Brain microvascular endothelial cell (primary cell): ENCODE data around the gene TMTC3.

ENCODE experiments used
- DNase-seq: peaks from one replicate; pipeline ENCODE4 v3.0.0-alpha.2; 2020
- H3K27ac ChIP-seq: fragments of 250-450 bp; sonication (Bioruptor Pico); 2 replicates; pipeline ENCODE4 v1.5.1; 2020; ENCODE audit warnings: mild to moderate bottlenecking, moderate library complexity
- H3K27me3 ChIP-seq: fragments of 250-450 bp; sonication (Bioruptor Pico); replicated peaks from 2 replicates; pipeline ENCODE4 v1.5.1; 2020; ENCODE audit warnings: mild to moderate bottlenecking
- H3K36me3 ChIP-seq: fragments of 250-450 bp; sonication (Bioruptor Pico); replicated peaks from 2 replicates; pipeline ENCODE4 v1.5.1; 2020; ENCODE audit warnings: mild to moderate bottlenecking
- H3K4me3 ChIP-seq: 2 replicates; pipeline ENCODE4 v1.5.1; 2011; ENCODE audit warnings: low read depth, mild to moderate bottlenecking, control low read depth, low read length, moderate library complexity
- in situ Hi-C: cut with HindIII; loops from 2 replicates; pipeline ENCODE4 v1.10.0; 2017; ENCODE audit warnings: low sequenced_read_pairs, low pct_ligation_motif_present
- TF ChIP-seq, protein P1 (sequence below): IDR thresholded peaks from 2 replicates; pipeline ENCODE4 v1.5.1; 2011; ENCODE audit warnings: low read depth, mild to moderate bottlenecking, moderate library complexity, low read length, control low read depth, inconsistent platforms; ENCODE audit errors: missing control alignments

Gene TMTC3

DNA sequence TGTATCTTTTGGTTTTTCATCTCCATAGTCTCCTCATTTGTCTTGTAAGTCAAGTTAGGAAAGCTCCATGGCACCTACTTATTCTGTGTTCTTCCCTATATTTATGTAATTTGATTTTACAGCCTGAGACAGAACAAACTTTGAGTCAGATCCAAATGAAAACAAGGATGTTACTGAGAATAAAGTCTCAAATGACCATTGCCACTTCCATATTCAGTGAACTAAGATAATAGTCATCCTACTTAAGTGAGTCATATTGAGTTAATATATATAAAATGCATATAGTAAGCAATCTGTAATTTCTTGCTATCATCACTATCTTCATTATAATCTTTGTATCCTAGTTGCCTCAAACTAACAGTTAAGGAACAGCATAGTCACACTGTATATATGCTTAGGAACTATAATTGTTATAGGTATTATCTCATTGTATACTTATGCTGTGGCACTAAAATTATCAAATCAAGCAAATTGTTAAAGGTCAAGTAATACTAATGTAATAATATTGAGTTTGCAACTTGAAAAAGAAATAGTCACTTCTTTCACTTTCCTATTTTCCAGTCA is 30.8 kb downstream of the TMTC3 start:
- Histone ChIP-seq H3K36me3 (peaks cover 5% of the 10 kb centered on the region), H3K27me3 (no peaks in the 10 kb centered on the region), H3K4me3 (no peak overlapping the region), H3K27ac (peak overlapping the region; percentile 0)
- in situ Hi-C loops = no loop called here
- TF ChIP-seq, protein P1, sequence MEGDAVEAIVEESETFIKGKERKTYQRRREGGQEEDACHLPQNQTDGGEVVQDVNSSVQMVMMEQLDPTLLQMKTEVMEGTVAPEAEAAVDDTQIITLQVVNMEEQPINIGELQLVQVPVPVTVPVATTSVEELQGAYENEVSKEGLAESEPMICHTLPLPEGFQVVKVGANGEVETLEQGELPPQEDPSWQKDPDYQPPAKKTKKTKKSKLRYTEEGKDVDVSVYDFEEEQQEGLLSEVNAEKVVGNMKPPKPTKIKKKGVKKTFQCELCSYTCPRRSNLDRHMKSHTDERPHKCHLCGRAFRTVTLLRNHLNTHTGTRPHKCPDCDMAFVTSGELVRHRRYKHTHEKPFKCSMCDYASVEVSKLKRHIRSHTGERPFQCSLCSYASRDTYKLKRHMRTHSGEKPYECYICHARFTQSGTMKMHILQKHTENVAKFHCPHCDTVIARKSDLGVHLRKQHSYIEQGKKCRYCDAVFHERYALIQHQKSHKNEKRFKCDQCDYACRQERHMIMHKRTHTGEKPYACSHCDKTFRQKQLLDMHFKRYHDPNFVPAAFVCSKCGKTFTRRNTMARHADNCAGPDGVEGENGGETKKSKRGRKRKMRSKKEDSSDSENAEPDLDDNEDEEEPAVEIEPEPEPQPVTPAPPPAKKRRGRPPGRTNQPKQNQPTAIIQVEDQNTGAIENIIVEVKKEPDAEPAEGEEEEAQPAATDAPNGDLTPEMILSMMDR = no peak
- DNase-seq = no peak

DNA sequence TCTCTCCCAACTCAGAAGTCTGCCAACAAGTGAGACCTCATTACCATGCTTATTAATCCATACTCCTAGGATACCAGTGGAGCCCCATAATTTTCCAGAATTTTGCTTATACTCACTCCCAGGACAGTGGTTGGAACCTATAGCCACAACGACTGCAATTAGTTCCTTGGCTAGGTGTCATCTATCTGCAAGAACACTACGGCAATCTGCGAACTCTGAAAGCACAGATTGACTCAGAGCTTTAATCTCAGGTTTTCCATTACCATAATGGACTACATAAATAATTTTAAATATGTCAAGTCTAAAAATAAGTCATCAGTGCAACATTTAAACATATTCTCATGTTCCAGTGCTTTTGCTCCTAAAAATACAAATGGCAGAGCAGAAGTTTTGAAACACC is 33.4 kb downstream of the TMTC3 start:
- Histone ChIP-seq H3K27me3 (no peaks in the 10 kb centered on the region), H3K27ac (no peak overlapping the region), H3K4me3 (no peak overlapping the region), H3K36me3 (peaks cover 5% of the 10 kb centered on the region)
- DNase-seq = no peak
- TF ChIP-seq, protein P1 = no peak
- in situ Hi-C loops = no loop called here

DNA sequence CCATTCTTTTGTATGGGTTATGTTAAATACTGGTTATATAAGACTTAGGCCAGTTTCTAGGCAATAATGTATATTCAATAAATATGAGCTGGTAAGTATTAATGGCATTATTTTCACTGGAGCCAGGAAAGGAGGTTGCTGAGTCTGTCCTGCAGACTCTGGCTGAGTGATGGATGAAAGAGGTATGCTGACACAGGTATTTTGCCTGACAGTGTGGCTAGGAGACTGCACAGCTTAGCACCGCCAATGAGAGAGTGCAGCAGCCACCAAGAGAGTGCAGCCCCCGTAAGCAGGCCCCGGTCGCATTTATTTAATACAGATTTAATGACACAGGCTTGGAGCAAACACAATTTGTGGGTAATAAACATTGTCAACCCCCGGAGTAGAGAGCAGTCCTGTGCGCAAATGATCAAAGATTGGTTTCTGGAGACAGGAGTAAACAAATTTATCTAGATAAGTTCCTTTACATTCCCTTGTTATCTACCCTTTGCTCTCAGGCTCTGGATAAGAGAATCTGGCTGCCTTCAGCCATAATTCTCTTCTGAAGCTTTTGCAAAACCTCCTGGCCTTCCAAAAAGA is 37.4 kb downstream of the TMTC3 start:
- TF ChIP-seq, protein P1 = no peak
- in situ Hi-C loops = no loop called here
- Histone ChIP-seq H3K27ac (no peak overlapping the region), H3K36me3 (peaks cover 5% of the 10 kb centered on the region), H3K4me3 (no peak overlapping the region), H3K27me3 (no peaks in the 10 kb centered on the region)
- DNase-seq = no peak

DNA sequence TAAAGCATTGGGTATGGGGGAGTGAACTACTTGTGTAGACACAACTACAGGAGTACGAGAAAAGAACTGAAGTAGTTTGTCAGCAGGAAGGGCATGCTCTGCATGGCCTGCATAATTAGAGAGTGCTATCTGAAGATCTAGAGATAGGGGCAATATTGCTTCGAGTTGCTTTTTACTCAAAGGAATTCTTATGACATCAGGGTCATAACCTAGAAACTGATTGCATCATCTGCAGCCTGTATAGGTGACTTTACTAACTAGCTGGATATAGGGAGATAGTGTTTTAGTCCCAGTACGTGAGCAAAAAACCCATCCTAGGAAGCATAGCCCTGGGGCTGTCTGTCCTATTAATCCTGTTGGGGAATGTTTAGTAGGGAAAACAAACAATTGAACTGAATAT is 39.8 kb downstream of the TMTC3 start:
- no peak overlapping the region for H3K4me3 ChIP-seq
- in situ Hi-C loops = no loop called here
- H3K27ac ChIP-seq = no peak overlapping the region
- H3K36me3 ChIP-seq = no peaks in the 10 kb centered on the region
- no peak for DNase-seq
- H3K27me3 ChIP-seq = no peaks in the 10 kb centered on the region
- TF ChIP-seq, protein P1 = no peak

DNA sequence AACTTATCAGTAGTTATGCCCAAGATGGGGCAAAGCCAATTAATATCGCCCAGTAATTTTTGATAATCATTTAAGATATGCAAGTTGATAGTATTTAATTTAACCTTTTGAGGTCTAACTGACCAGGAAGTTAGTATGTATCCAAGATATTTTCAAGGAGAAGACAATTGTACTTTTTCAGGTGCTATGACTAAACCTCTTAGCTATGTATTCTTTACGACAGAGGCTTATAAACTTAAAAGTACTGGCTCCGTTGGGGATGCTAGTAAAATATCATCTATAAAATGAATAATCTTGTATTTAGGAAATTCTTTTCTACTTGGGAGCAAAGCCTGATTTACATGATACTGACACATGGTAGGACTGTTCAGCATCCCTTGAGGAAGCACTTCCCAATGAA is 40.3 kb downstream of the TMTC3 start:
- no peak overlapping the region for H3K4me3 ChIP-seq
- no peaks in the 10 kb centered on the region for H3K36me3 ChIP-seq
- TF ChIP-seq, protein P1 = no peak
- H3K27ac ChIP-seq = no peak overlapping the region
- in situ Hi-C loops = no loop called here
- DNase-seq = no peak
- H3K27me3 ChIP-seq = no peaks in the 10 kb centered on the region

DNA sequence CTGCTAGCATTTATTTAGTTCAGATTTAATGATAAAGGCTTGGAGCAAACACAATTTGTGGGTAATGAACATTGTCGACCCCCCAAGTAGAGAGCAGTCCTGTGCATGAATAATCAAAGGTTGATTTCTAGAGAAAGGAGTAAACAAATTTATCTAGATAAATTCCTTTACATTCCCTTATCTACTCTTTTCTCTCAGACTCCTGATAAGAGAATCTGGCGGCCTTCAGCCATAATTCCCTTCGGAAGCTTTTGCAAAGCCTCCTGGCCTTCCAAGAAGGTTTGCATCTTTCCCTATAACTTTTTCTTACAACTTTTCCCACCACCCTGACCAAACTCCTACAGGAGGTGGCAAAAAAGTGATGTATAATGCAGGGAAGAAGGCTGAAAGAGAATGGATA is 42.1 kb downstream of the TMTC3 start:
- no peak overlapping the region for H3K27ac ChIP-seq
- H3K27me3 ChIP-seq = no peaks in the 10 kb centered on the region
- in situ Hi-C loops = no loop called here
- TF ChIP-seq, protein P1 = no peak
- H3K36me3 ChIP-seq = no peaks in the 10 kb centered on the region
- no peak overlapping the region for H3K4me3 ChIP-seq
- no peak for DNase-seq
